ENCODE measurements around the gene XYLT1.

DNA sequence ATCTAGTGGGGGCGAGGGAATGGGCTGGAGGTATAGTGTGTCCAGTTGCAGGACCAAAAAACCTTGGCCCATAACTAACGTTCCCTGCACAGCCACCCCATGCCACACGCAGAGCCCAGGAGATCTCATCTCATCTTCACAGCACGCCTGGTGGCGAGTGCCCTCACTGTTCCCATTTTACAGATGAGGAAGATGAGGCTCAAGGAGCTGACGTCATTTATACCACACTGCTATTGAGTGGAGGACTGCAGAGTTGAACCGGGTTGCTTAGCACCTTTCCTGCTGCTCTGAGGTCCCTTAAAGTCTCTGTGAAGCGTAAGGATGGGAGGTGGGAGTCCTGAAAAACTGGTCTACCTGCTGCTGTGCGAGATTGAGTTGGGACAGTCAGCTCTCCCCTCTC lies 172.5 kb downstream of the XYLT1 start:
- TF ChIP-seq, protein P1, sequence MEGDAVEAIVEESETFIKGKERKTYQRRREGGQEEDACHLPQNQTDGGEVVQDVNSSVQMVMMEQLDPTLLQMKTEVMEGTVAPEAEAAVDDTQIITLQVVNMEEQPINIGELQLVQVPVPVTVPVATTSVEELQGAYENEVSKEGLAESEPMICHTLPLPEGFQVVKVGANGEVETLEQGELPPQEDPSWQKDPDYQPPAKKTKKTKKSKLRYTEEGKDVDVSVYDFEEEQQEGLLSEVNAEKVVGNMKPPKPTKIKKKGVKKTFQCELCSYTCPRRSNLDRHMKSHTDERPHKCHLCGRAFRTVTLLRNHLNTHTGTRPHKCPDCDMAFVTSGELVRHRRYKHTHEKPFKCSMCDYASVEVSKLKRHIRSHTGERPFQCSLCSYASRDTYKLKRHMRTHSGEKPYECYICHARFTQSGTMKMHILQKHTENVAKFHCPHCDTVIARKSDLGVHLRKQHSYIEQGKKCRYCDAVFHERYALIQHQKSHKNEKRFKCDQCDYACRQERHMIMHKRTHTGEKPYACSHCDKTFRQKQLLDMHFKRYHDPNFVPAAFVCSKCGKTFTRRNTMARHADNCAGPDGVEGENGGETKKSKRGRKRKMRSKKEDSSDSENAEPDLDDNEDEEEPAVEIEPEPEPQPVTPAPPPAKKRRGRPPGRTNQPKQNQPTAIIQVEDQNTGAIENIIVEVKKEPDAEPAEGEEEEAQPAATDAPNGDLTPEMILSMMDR (optimal IDR thresholded peaks at IDR 0.05 in 1 of 3, IDR thresholded peaks at IDR 0.05 in 1 of 3, conservative IDR thresholded peaks at IDR 0.05 in 1 of 3; ENCODE audit: extremely low read depth in 1 of 3, insufficient read depth in 2 of 3, low read length in 3 of 3): no peak
- no peak for TF ChIP-seq EZH2 (IDR thresholded peaks at IDR 0.05; ENCODE audit: low read length)
